Measurements from ENCODE around the gene MYH11. TPM values are rescaled to one million over a fixed set of nuclear protein-coding genes. Genes with fewer than 3 reads are reported as not detected.

Gene MYH11
- total RNA-seq, 2 donors from 2014 or later, result not detected

GRCh38 chr16:15768201-15768600 lies 88.6 kb downstream of the MYH11 start:
- H3K36me3 Mint-ChIP-seq, result no peaks in the 10 kb centered on the region
- peaks cover 0 to 5% of the 10 kb centered on the region in 2 donors for H3K4me1 Mint-ChIP-seq (ENCODE audit: low read depth in 2 of 2)
- no peak overlapping the region for H3K4me3 Mint-ChIP-seq

GRCh38 chr16:15766918-15767317 lies 89.9 kb downstream of the MYH11 start:
- peaks cover 0 to 5% of the 10 kb centered on the region in 2 donors for H3K4me1 Mint-ChIP-seq (ENCODE audit: low read depth in 2 of 2)
- no peaks in the 10 kb centered on the region for H3K36me3 Mint-ChIP-seq
- peaks cover 6% of the 10 kb centered on the region in 2 donors for H3K27me3 Mint-ChIP-seq
- no peak overlapping the region for H3K4me3 Mint-ChIP-seq
- no peak overlapping the region for H3K27ac Mint-ChIP-seq
- DNase-seq (ENCODE audit: low spot score) (no peak), ATAC-seq (no peak)
- no peaks in the 10 kb centered on the region for H3K9me3 Mint-ChIP-seq

More at GRCh38 chr16:15768201-15768600, 88.6 kb downstream of the MYH11 start:
- Mint-ChIP-seq H3K9me3 (no peaks in the 10 kb centered on the region), H3K27ac (no peak overlapping the region), H3K27me3 (peaks cover 0 to 4% of the 10 kb centered on the region in 2 donors)
- ATAC-seq (no peak), DNase-seq (ENCODE audit: low spot score) (no peak)

- ATAC-seq (peak; percentile 72 to 80), DNase-seq (ENCODE audit: low spot score) (no peak)
- H3K36me3 Mint-ChIP-seq, result no peaks in the 10 kb centered on the region
- no peaks in the 10 kb centered on the region for H3K9me3 Mint-ChIP-seq
- H3K27me3 Mint-ChIP-seq, result peaks cover 6% of the 10 kb centered on the region in 2 donors
- H3K4me1 Mint-ChIP-seq (ENCODE audit: low read depth in 2 of 2), result peaks cover 0 to 5% of the 10 kb centered on the region in 2 donors
- H3K27ac Mint-ChIP-seq, result no peak overlapping the region
- H3K4me3 Mint-ChIP-seq, result no peak overlapping the region
Measured at GRCh38 chr16:15765880-15766279, 90.9 kb downstream of the MYH11 start.

GRCh38 chr16:15765116-15765515 lies 91.7 kb downstream of the MYH11 start:
- Mint-ChIP-seq H3K9me3 (no peaks in the 10 kb centered on the region), H3K27ac (no peak overlapping the region), H3K4me3 (no peak overlapping the region), H3K27me3 (peaks cover 8 to 11% of the 10 kb centered on the region in 2 donors), H3K36me3 (no peaks in the 10 kb centered on the region), H3K4me1 (ENCODE audit: low read depth in 2 of 2) (peaks cover 0 to 5% of the 10 kb centered on the region in 2 donors)
- DNase-seq (ENCODE audit: low spot score) (no peak), ATAC-seq (no peak)

GRCh38 chr16:15764112-15764511 lies 92.7 kb downstream of the MYH11 start:
- H3K36me3 Mint-ChIP-seq, result no peaks in the 10 kb centered on the region
- H3K27me3 Mint-ChIP-seq, result peaks cover 10 to 16% of the 10 kb centered on the region in 2 donors
- DNase-seq (ENCODE audit: low spot score) (no peak), ATAC-seq (no peak)
- no peak overlapping the region for H3K27ac Mint-ChIP-seq
- H3K4me1 Mint-ChIP-seq (ENCODE audit: low read depth in 2 of 2), result peaks cover 0 to 5% of the 10 kb centered on the region in 2 donors
- H3K9me3 Mint-ChIP-seq, result no peaks in the 10 kb centered on the region
- no peak overlapping the region for H3K4me3 Mint-ChIP-seq

GRCh38 chr16:15760129-15760528 lies 96.7 kb downstream of the MYH11 start:
- no peaks in the 10 kb centered on the region for H3K36me3 Mint-ChIP-seq
- no peak overlapping the region for H3K27ac Mint-ChIP-seq
- no peaks in the 10 kb centered on the region for H3K9me3 Mint-ChIP-seq
- H3K27me3 Mint-ChIP-seq, result peaks cover 16 to 17% of the 10 kb centered on the region in 2 donors
- no peak for ATAC-seq
- H3K4me1 Mint-ChIP-seq (ENCODE audit: low read depth in 2 of 2), result peaks cover 0 to 3% of the 10 kb centered on the region in 2 donors
- DNase-seq (ENCODE audit: low spot score), result no peak
- H3K4me3 Mint-ChIP-seq, result no peak overlapping the region

GRCh38 chr16:15759070-15759469 lies 97.8 kb downstream of the MYH11 start:
- Mint-ChIP-seq H3K27ac (no peak overlapping the region), H3K36me3 (no peaks in the 10 kb centered on the region), H3K9me3 (no peaks in the 10 kb centered on the region), H3K27me3 (peaks cover 15 to 16% of the 10 kb centered on the region in 2 donors), H3K4me3 (no peak overlapping the region), H3K4me1 (ENCODE audit: low read depth in 2 of 2) (peaks cover 0 to 3% of the 10 kb centered on the region in 2 donors)
- no peak for ATAC-seq
- DNase-seq (ENCODE audit: low spot score), result no peak

DNA sequence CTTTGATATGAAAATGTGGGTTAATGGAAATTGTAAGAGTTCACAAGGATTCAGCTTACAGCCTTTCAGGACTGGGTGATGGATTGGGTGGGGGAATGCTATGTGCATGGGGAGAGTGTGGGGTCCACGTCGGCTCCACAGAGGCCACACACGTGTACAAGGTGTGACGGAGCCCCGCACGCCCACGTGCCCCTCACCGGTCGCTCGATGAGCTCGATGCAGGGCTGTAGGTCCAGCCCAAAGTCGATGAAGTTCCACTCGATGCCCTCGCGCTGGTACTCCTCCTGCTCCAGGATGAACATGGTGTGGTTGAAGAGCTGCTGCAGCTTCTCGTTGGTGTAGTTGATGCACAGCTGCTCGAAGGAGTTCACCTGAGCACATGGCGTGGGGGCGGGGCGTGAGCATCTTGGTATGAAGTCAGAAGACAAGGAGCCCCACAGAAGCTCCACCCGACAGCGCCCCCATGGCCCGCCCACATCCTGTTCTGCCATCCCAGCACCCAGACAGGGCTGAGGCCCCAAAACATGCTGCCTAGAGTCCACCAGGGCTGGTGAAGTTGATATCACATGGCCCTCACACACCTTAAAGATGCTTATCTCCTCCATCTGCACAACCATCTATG lies 99.1 kb downstream of the MYH11 start:
- no peak for ATAC-seq
- no peaks in the 10 kb centered on the region for H3K9me3 Mint-ChIP-seq

DNA sequence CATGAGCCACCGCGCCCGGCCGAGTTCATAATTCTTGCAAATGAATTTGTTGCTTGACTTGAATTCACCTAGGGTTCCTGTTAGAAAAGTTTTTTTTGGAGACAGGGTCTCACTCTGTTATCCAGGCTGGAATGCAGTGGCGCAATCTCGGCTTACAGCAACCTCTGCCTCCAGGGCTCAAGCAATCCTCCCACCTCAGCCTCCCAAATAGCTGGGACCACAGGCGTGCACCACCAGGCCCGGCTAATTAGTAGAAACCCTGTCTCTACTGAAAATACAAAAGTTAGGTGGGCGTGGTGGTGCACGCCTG lies 99.8 kb downstream of the MYH11 start:
- DNase-seq (ENCODE audit: low spot score) (no peak), ATAC-seq (no peak)
- Mint-ChIP-seq H3K36me3 (no peaks in the 10 kb centered on the region), H3K27me3 (peaks cover 9 to 13% of the 10 kb centered on the region in 2 donors), H3K4me3 (no peak overlapping the region), H3K9me3 (no peaks in the 10 kb centered on the region), H3K27ac (no peak overlapping the region), H3K4me1 (ENCODE audit: low read depth in 2 of 2) (peaks cover 0 to 3% of the 10 kb centered on the region in 2 donors)

More for the DNA sequence above, 99.1 kb downstream of the MYH11 start:
- H3K4me1 Mint-ChIP-seq (ENCODE audit: low read depth in 2 of 2), result peaks cover 0 to 3% of the 10 kb centered on the region in 2 donors
- H3K27ac Mint-ChIP-seq, result no peak overlapping the region
- peaks cover 15% of the 10 kb centered on the region in 2 donors for H3K27me3 Mint-ChIP-seq
- H3K36me3 Mint-ChIP-seq, result no peaks in the 10 kb centered on the region
- no peak for DNase-seq (ENCODE audit: low spot score)
- no peak overlapping the region for H3K4me3 Mint-ChIP-seq

- DNase-seq (ENCODE audit: low spot score), result no peak
- H3K27ac Mint-ChIP-seq, result no peak overlapping the region
- H3K4me3 Mint-ChIP-seq, result no peak overlapping the region
- ATAC-seq, result no peak
- H3K36me3 Mint-ChIP-seq, result no peaks in the 10 kb centered on the region
- peaks cover 0 to 3% of the 10 kb centered on the region in 2 donors for H3K4me1 Mint-ChIP-seq (ENCODE audit: low read depth in 2 of 2)
- peaks cover 3 to 9% of the 10 kb centered on the region in 2 donors for H3K27me3 Mint-ChIP-seq
- no peaks in the 10 kb centered on the region for H3K9me3 Mint-ChIP-seq
Measured at GRCh38 chr16:15754821-15755534, 101.8 kb downstream of the MYH11 start.

- no peak for ATAC-seq
- Mint-ChIP-seq H3K27ac (no peak overlapping the region), H3K36me3 (no peaks in the 10 kb centered on the region), H3K4me3 (no peak overlapping the region), H3K9me3 (no peaks in the 10 kb centered on the region), H3K27me3 (peaks cover 0 to 9% of the 10 kb centered on the region in 2 donors), H3K4me1 (ENCODE audit: low read depth in 2 of 2) (peaks cover 0 to 5% of the 10 kb centered on the region in 2 donors)
- DNase-seq (ENCODE audit: low spot score), result no peak
Measured at GRCh38 chr16:15752717-15753488, 103.9 kb downstream of the MYH11 start.

DNA sequence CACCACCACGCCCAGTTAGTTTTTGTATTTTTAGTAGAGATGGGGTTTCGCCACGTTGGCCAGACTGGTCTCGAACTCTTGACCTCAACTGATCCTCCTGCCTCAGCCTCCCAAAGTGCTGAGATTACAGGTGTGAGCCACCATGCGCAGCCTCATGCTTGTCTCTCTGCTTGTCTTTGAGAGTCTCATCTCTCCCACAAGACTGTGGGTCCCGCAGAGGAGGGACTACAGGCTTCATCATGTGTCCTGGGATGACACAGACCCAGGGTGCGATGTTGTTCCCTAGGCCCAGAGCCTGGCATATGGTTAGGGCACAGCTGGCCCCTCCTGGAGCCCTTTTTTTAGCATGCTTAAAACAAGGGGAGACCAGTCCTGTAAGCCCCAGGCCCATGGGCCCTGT lies 104.9 kb downstream of the MYH11 start:
- Mint-ChIP-seq H3K27ac (no peak overlapping the region), H3K4me1 (ENCODE audit: low read depth in 2 of 2) (peaks cover 0 to 5% of the 10 kb centered on the region in 2 donors), H3K9me3 (no peaks in the 10 kb centered on the region), H3K36me3 (no peaks in the 10 kb centered on the region), H3K4me3 (no peak overlapping the region), H3K27me3 (peaks cover 0 to 3% of the 10 kb centered on the region in 2 donors)
- DNase-seq (ENCODE audit: low spot score) (no peak), ATAC-seq (no peak)

GRCh38 chr16:15749985-15750384 lies 106.8 kb downstream of the MYH11 start:
- DNase-seq (ENCODE audit: low spot score), result no peak
- Mint-ChIP-seq H3K27me3 (no peaks in the 10 kb centered on the region), H3K9me3 (no peaks in the 10 kb centered on the region), H3K4me3 (no peak overlapping the region), H3K4me1 (ENCODE audit: low read depth in 2 of 2) (peaks cover 0 to 3% of the 10 kb centered on the region in 2 donors), H3K27ac (no peak overlapping the region), H3K36me3 (no peaks in the 10 kb centered on the region)
- no peak for ATAC-seq

- ATAC-seq (no peak), DNase-seq (ENCODE audit: low spot score) (no peak)
- H3K4me1 Mint-ChIP-seq (ENCODE audit: low read depth in 2 of 2), result peaks cover 0 to 3% of the 10 kb centered on the region in 2 donors
- no peak overlapping the region for H3K4me3 Mint-ChIP-seq
- peak overlapping the region in 1 of 2 donors; percentile 28 for H3K27ac Mint-ChIP-seq
- no peaks in the 10 kb centered on the region for H3K9me3 Mint-ChIP-seq
- no peaks in the 10 kb centered on the region for H3K36me3 Mint-ChIP-seq
- no peaks in the 10 kb centered on the region for H3K27me3 Mint-ChIP-seq
Measured at GRCh38 chr16:15749371-15749770, 107.5 kb downstream of the MYH11 start.
